ENCODE data around the gene NALCN. TPM values are rescaled to one million over a fixed set of nuclear protein-coding genes. Genes with fewer than 3 reads are reported as not detected.

NALCN gene
- total RNA-seq, 1 donor from 2014 or later: 1.1 TPM

- no peaks in the 10 kb centered on the region for H3K79me2 ChIP-seq (ENCODE audit: insufficient read depth, low read length)
- H3K36me3 ChIP-seq (ENCODE audit: insufficient read depth, low read length): no peaks in the 10 kb centered on the region
- FAIRE-seq (no peak), DNase-seq (ENCODE audit: low read depth) (no peak)
- no peaks in the 10 kb centered on the region for H4K20me1 ChIP-seq (ENCODE audit: insufficient read depth, low read length)
- Mint-ChIP-seq H3K4me3 (ENCODE audit: unreplicated experiment) (no peak overlapping the region), H3K36me3 (ENCODE audit: low read depth, unreplicated experiment) (no peaks in the 10 kb centered on the region), H3K27ac (ENCODE audit: unreplicated experiment) (no peak overlapping the region), H3K27me3 (ENCODE audit: low read depth, unreplicated experiment) (no peaks in the 10 kb centered on the region), H3K9me3 (ENCODE audit: unreplicated experiment) (no peaks in the 10 kb centered on the region), H3K4me1 (ENCODE audit: low read depth, unreplicated experiment) (no peaks in the 10 kb centered on the region)
- no peaks in the 10 kb centered on the region for H3K27me3 ChIP-seq (ENCODE audit: insufficient read depth, low read length)
- H3K9me3 ChIP-seq (ENCODE audit: insufficient read depth, low read depth, low read length): no peaks in the 10 kb centered on the region
- no peaks in the 10 kb centered on the region for H3K4me1 ChIP-seq (ENCODE audit: insufficient read depth, low read length)
- no peak overlapping the region for H3K9ac ChIP-seq (ENCODE audit: low read length)
- no peak overlapping the region for H3K27ac ChIP-seq (ENCODE audit: low read depth, low read length)
- H2AFZ ChIP-seq (ENCODE audit: low read depth, low read length): no peak overlapping the region
- H3K4me2 ChIP-seq (ENCODE audit: low read length): no peak overlapping the region
- H3K4me3 ChIP-seq (ENCODE audit: insufficient read depth, low read depth, low read length): no peak overlapping the region
- TF ChIP-seq CTCF (IDR thresholded peaks at IDR 0.05; ENCODE audit: insufficient read depth, low read depth, low read length): no peak
- TF ChIP-seq EZH2 (IDR thresholded peaks at IDR 0.05; ENCODE audit: insufficient read depth, low read length): no peak
Observed at GRCh38 chr13:101010100-101010499, 406.2 kb downstream of the NALCN start.

- FAIRE-seq: no peak
- no peaks in the 10 kb centered on the region for H3K9me3 Mint-ChIP-seq (ENCODE audit: unreplicated experiment)
Observed at GRCh38 chr13:101007245-101007644, 409.1 kb downstream of the NALCN start.

More at GRCh38 chr13:101007245-101007644, 409.1 kb downstream of the NALCN start:
- no peaks in the 10 kb centered on the region for H3K27me3 Mint-ChIP-seq (ENCODE audit: low read depth, unreplicated experiment)
- Histone ChIP-seq H3K79me2 (ENCODE audit: insufficient read depth, low read length) (no peaks in the 10 kb centered on the region), H3K9me3 (ENCODE audit: insufficient read depth, low read depth, low read length) (no peaks in the 10 kb centered on the region), H3K27me3 (ENCODE audit: insufficient read depth, low read length) (no peaks in the 10 kb centered on the region), H3K4me1 (ENCODE audit: insufficient read depth, low read length) (no peaks in the 10 kb centered on the region), H3K4me3 (ENCODE audit: insufficient read depth, low read depth, low read length) (no peak overlapping the region), H4K20me1 (ENCODE audit: insufficient read depth, low read length) (no peaks in the 10 kb centered on the region), H2AFZ (ENCODE audit: low read depth, low read length) (no peak overlapping the region), H3K36me3 (ENCODE audit: insufficient read depth, low read length) (no peaks in the 10 kb centered on the region), H3K9ac (ENCODE audit: low read length) (no peak overlapping the region), H3K4me2 (ENCODE audit: low read length) (no peak overlapping the region), H3K27ac (ENCODE audit: low read depth, low read length) (no peak overlapping the region)
- DNase-seq (ENCODE audit: low read depth): no peak
- no peak overlapping the region for H3K4me3 Mint-ChIP-seq (ENCODE audit: unreplicated experiment)
- H3K4me1 Mint-ChIP-seq (ENCODE audit: low read depth, unreplicated experiment): no peaks in the 10 kb centered on the region
- no peaks in the 10 kb centered on the region for H3K36me3 Mint-ChIP-seq (ENCODE audit: low read depth, unreplicated experiment)
- H3K27ac Mint-ChIP-seq (ENCODE audit: unreplicated experiment): no peak overlapping the region
- no peak for TF ChIP-seq EZH2 (IDR thresholded peaks at IDR 0.05; ENCODE audit: insufficient read depth, low read length)
- TF ChIP-seq CTCF (IDR thresholded peaks at IDR 0.05; ENCODE audit: insufficient read depth, low read depth, low read length): no peak

Other genes starting within 250 kb of the NALCN start
- gene ITGBL1, start 36.2 kb upstream of the NALCN start, total RNA-seq: 0.14 and 0.22 TPM in 2 replicates

All from astrocyte (in vitro differentiated cells and primary cell).